GM12872 (cell line): ENCODE data around the gene MOB3B.

Experiments
- TF ChIP-seq, protein P1 (sequence below): IDR thresholded peaks from 3 replicates; pipeline ENCODE4 v1.5.1; 2011; ENCODE audit warnings: low read depth, mild to moderate bottlenecking, low read length, moderate library complexity; ENCODE audit not compliant: insufficient read depth

The MOB3B gene

DNA sequence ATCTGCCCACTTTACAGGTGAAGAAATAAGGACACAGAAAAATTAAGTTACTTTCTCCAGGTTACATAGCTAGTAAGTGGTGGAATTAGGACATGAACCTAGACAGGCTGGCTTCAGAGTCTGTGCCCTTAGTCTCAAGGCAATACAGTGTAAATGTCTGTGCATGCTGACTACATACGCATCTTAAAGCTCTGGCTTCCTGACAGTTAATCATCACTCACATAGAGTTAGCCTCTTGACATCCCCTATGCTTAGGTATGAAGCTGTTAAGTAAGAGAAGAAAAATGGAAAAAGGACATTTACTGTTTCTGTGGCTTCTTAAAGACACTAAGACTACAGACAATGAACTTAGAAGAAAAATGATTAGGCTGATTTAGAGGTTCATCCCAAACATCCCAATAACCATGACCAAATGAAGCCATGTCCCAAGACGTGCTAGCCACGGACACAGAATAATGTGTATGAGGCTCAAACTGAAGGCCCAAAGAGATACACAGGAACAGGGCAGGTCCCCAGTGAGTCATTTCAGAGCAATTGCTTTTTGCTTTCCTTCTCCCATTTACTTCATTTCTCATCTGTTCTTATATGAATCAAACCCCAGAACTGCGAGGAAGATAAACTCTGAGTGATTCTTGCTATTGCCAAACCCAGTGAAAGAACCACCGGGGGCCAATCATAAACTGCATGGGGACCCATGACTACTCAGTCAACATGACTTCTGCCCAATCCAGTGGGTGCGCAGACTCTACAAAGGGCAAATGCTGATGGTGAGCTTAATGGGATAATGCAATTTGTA lies 105.5 kb downstream of the MOB3B start:
- TF ChIP-seq, protein P1, sequence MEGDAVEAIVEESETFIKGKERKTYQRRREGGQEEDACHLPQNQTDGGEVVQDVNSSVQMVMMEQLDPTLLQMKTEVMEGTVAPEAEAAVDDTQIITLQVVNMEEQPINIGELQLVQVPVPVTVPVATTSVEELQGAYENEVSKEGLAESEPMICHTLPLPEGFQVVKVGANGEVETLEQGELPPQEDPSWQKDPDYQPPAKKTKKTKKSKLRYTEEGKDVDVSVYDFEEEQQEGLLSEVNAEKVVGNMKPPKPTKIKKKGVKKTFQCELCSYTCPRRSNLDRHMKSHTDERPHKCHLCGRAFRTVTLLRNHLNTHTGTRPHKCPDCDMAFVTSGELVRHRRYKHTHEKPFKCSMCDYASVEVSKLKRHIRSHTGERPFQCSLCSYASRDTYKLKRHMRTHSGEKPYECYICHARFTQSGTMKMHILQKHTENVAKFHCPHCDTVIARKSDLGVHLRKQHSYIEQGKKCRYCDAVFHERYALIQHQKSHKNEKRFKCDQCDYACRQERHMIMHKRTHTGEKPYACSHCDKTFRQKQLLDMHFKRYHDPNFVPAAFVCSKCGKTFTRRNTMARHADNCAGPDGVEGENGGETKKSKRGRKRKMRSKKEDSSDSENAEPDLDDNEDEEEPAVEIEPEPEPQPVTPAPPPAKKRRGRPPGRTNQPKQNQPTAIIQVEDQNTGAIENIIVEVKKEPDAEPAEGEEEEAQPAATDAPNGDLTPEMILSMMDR = no peak

DNA sequence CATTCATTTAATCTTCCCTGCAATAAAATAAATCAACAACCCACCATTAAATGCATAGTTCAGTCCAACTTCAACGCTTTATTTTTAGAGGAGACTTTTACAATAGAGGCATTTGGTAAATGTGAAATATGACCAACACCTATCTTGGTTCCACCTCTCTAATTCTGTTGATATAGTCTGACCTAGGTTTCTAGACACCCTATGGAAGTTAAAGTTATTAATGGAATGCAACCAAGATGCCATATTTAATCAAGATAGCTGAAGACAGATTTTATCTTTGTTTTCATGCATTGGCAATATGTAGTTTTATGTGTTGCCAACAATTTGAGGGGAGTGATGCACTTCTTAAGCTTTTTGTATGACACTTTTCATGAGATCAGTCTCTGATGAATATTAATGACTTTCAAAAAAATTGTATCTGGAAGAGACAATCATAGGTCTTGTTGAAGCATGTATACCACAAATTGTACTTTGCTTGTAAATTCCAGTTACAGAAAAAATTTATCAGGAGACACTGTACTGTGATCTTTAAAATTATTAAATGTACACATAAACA lies 107.3 kb downstream of the MOB3B start:
- TF ChIP-seq, protein P1 = no peak

DNA sequence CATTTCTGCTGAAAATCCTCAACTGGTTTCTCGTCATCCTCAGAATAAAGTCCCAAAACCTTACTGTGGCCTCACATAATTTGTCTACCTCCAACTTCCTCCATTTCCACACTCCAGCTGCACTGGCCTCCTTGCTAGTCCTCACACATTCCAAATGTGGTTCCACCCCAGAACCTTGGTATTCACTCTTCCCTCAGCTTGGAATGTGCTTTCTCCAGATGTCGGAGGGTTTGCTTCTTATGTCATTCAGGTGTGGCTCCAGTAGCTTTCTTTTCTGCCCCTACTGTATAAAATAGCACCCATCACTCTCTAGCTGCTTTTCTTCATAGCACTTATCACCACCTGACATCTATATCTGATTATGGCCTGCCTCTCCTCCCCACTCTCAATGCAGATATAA lies 108.0 kb downstream of the MOB3B start:
- TF ChIP-seq, protein P1 = no peak

DNA sequence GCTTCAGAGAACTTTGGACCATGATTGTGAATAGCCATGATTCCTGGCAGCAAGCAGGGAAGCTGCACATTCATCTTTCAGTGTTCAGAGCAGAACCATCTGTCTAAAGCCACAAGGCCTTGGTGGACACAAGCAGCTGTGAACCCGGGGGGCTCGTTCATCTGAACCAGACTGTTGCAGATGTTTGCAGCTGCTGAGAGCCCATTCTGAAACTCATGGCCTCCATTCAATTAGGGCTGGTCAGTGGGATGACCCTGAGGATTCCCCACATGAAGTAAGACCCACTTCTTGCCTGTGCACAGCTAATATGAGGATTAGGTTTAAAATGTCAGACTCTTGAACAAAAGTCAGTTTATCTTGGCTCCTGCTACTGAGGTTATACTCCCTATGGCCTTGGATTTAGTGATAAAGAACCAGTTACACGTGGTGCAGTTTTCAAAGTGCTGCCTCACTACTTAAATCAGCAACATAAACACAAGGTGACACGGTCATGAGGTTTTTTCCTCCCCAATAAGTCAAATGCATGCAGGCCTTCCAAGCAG lies 115.3 kb downstream of the MOB3B start:
- TF ChIP-seq, protein P1 = no peak

DNA sequence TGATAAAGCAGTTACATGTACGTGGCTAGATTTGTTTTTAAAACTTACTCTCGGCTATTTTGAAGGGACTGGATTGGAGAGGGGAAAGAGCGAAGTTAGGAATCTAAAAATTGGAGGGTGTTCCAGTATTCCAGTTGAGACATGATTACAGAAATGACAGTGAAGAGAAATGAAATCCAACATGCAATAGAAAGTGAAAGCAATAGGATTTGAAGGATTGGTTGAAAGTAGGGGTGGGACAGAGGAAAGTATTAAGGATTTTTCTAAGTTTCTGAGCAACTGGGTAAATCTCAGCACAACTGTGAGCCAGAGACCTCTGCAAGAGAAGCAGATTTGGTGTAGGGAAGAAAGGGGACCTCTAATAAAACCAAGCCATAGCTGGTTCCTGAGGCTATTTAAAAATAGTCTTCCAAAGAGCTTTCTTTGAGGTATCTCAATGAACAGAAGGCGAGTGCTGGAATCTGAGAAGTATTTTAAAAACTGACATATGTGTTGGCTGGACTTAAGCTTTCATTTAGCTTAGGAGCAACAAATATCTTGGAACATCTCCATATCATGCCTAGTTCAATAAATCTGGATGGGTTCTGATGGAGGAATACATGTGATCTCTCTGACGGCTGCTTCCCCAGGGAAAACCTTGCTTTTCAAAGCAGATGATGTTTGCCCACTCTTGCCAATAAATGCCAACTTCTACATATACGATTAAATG lies 115.9 kb downstream of the MOB3B start:
- TF ChIP-seq, protein P1 = no peak

DNA sequence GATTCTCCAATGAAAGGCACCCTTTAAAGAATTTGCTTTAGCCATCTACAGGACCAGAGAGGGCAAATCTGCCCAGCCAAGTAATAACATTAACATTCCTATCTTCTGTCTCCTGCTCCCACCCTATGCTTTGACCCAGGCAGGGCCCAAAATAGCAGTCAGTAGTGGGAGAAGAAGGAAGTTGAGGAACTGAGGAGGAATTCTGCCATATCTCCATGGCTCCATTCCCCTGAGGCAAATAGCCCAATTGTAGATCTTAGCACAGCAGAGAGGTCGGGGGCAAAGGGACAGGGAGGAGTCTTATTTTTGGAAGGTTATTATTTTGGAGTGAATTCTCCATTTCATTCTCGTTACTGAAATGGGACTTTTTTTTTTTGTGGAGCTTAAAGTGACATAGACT lies 116.7 kb downstream of the MOB3B start:
- TF ChIP-seq, protein P1 = no peak

DNA sequence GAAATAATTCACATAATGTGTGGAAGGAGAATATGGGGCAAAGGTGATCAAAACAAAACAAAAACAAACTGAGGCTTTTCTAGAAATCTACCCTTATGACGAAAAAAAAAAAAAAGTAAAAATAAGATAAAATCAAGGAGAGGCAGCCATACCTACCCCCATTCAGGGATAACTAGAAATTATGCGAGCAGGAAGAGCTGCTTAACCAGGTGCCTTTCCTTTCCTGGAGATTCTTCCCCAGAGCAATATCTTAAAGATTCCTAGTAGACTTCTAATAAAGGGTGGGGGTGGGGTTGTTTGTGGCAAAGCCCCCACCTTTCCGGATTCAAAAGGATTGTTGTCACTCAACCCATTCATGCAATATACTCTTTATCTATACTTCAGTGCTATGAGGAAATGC lies 117.5 kb downstream of the MOB3B start:
- TF ChIP-seq, protein P1 = no peak
